HG03460 (cell line): Measurements from ENCODE around the gene PCSK2.

Source experiments
- ATAC-seq: cut with Tn5 transposase; IDR thresholded peaks from one replicate; pipeline ENCODE4 v1.9.1; 2021; ENCODE audit not compliant: unreplicated experiment

The PCSK2 gene

GRCh38 chr20:17529586-17529985, 302.7 kb downstream of the PCSK2 start:
- ATAC-seq = no peak

- ATAC-seq = no peak
Observed at GRCh38 chr20:17530153-17530552, 303.3 kb downstream of the PCSK2 start.

GRCh38 chr20:17530716-17531664, 304.1 kb downstream of the PCSK2 start, which contains the start of gene BFSP1:
Gene BFSP1 (minus strand): TSS chr20:17531379. CDS start chr20:17531329, 50 bp downstream.
- ATAC-seq = no peak

- ATAC-seq = no peak
Observed at GRCh38 chr20:17531665-17532025, 304.8 kb downstream of the PCSK2 start.

- no peak for ATAC-seq
Observed at GRCh38 chr20:17533396-17533795, 306.6 kb downstream of the PCSK2 start.

GRCh38 chr20:17534077-17534476, 307.2 kb downstream of the PCSK2 start:
- ATAC-seq = no peak
